ENCODE data around the gene RORB.

RORB gene

GRCh38 chr9:74609671-74610405, 112.7 kb downstream of the RORB start:
- DNase-seq, result no peak

- DNase-seq, result no peak
These were observed 113.5 kb downstream of the RORB start for GRCh38 chr9:74610523-74611061.

GRCh38 chr9:74630228-74630627, 133.1 kb downstream of the RORB start:
- DNase-seq, result no peak

- no peak for DNase-seq
These were observed 142.0 kb downstream of the RORB start for GRCh38 chr9:74639112-74639511.

- no peak for DNase-seq
These were observed 145.2 kb downstream of the RORB start for GRCh38 chr9:74642376-74642775.

- DNase-seq, result no peak
These were observed 146.3 kb downstream of the RORB start for GRCh38 chr9:74643303-74643923.

- DNase-seq, result no peak
These were observed 146.9 kb downstream of the RORB start for GRCh38 chr9:74644023-74644422.

- no peak for DNase-seq
These were observed 148.0 kb downstream of the RORB start for GRCh38 chr9:74645007-74645639.

GRCh38 chr9:74653410-74654080, 156.4 kb downstream of the RORB start:
- DNase-seq, result no peak

- DNase-seq, result no peak
These were observed 165.5 kb downstream of the RORB start for GRCh38 chr9:74662674-74663073.

GRCh38 chr9:74663439-74663838, 166.3 kb downstream of the RORB start:
- DNase-seq, result no peak

- DNase-seq, result no peak
These were observed 169.6 kb downstream of the RORB start for GRCh38 chr9:74666625-74667316.

GRCh38 chr9:74672237-74672636, 175.1 kb downstream of the RORB start:
- DNase-seq, result no peak

- DNase-seq, result no peak
These were observed 176.9 kb downstream of the RORB start for GRCh38 chr9:74674077-74674476.

- no peak for DNase-seq
These were observed 184.8 kb downstream of the RORB start for GRCh38 chr9:74681906-74682305.

GRCh38 chr9:74683322-74683721, 186.2 kb downstream of the RORB start:
- DNase-seq, result no peak

GRCh38 chr9:74691058-74691457, 193.9 kb downstream of the RORB start:
- no peak for DNase-seq

GRCh38 chr9:74696520-74696919, 199.4 kb downstream of the RORB start:
- no peak for DNase-seq

- DNase-seq, result no peak
These were observed 200.4 kb downstream of the RORB start for GRCh38 chr9:74697535-74697934.

GRCh38 chr9:74711341-74711740, 214.2 kb downstream of the RORB start:
- no peak for DNase-seq

- DNase-seq, result no peak
These were observed 221.6 kb downstream of the RORB start for GRCh38 chr9:74718709-74719108.

GRCh38 chr9:74719306-74719705, 222.2 kb downstream of the RORB start:
- no peak for DNase-seq
